RWPE2 (cell line): ENCODE measurements around the gene EVL.

Experiments
- ATAC-seq: fragments of 200-7000 bp; cut with Tn5 transposase; 3 replicates; pipeline ENCODE4 v1.9.1; 2021; ENCODE audit warnings: low read depth
- DNase-seq: peaks from one replicate; pipeline ENCODE4 v3.0.0-alpha.2; 2020; ENCODE audit warnings: low spot score
- H3K27ac ChIP-seq: fragments of 450-650 bp; 2 replicates; pipeline ENCODE4 v1.5.1; 2017; ENCODE audit warnings: mild to moderate bottlenecking; ENCODE audit not compliant: poor library complexity, severe bottlenecking
- H3K27me3 ChIP-seq: fragments of 250-450 bp; sonication (Bioruptor Pico); 2 replicates; pipeline ENCODE4 v1.5.1; 2021; ENCODE audit warnings: mild to moderate bottlenecking, moderate library complexity; ENCODE audit not compliant: insufficient read depth, poor library complexity, severe bottlenecking
- H3K36me3 ChIP-seq: fragments of 250-450 bp; sonication (Bioruptor Pico); 2 replicates; pipeline ENCODE4 v1.5.1; 2020; ENCODE audit warnings: low read depth, mild to moderate bottlenecking, moderate library complexity
- H3K4me1 ChIP-seq: fragments of 250-450 bp; sonication (Bioruptor Pico); 2 replicates; pipeline ENCODE4 v1.5.1; 2021; ENCODE audit warnings: mild to moderate bottlenecking, moderate library complexity; ENCODE audit not compliant: insufficient read depth, poor library complexity, severe bottlenecking
- H3K4me3 ChIP-seq: fragments of 250-450 bp; sonication (Bioruptor Pico); 2 replicates; pipeline ENCODE4 v1.5.1; 2021; ENCODE audit warnings: mild to moderate bottlenecking, moderate library complexity; ENCODE audit not compliant: severe bottlenecking
- H3K9me3 ChIP-seq: fragments of 250-450 bp; sonication (Bioruptor Pico); 2 replicates; pipeline ENCODE4 v1.5.1; 2021; ENCODE audit warnings: mild to moderate bottlenecking, moderate library complexity; ENCODE audit not compliant: severe bottlenecking
- CTCF ChIP-seq: fragments of 450-650 bp; IDR thresholded peaks from one replicate; pipeline ENCODE4 v1.5.1; 2017; ENCODE audit warnings: mild to moderate bottlenecking, moderate library complexity; ENCODE audit not compliant: poor library complexity, severe bottlenecking

EVL gene

GRCh38 chr14:100188392-100189030, 123.3 kb downstream of the EVL start:
- Histone ChIP-seq H3K27ac (no peak overlapping the region), H3K27me3 (no peaks in the 10 kb centered on the region), H3K4me3 (no peak overlapping the region), H3K4me1 (peaks cover 8% of the 10 kb centered on the region), H3K36me3 (no peaks in the 10 kb centered on the region), H3K9me3 (no peaks in the 10 kb centered on the region)
- no peak for ATAC-seq
- TF ChIP-seq CTCF, result no peak
- DNase-seq, result no peak

GRCh38 chr14:100190126-100190525, 124.9 kb downstream of the EVL start:
- Histone ChIP-seq H3K36me3 (no peaks in the 10 kb centered on the region), H3K9me3 (no peaks in the 10 kb centered on the region), H3K27ac (no peak overlapping the region), H3K27me3 (no peaks in the 10 kb centered on the region), H3K4me1 (peaks cover 9% of the 10 kb centered on the region), H3K4me3 (no peak overlapping the region)
- no peak for TF ChIP-seq CTCF
- DNase-seq, result no peak
- no peak for ATAC-seq

- TF ChIP-seq CTCF, result no peak
- Histone ChIP-seq H3K27ac (peak overlapping the region; percentile 63), H3K27me3 (no peaks in the 10 kb centered on the region), H3K4me3 (no peak overlapping the region), H3K9me3 (no peaks in the 10 kb centered on the region), H3K36me3 (no peaks in the 10 kb centered on the region), H3K4me1 (peaks cover 9% of the 10 kb centered on the region)
- ATAC-seq (no peak), DNase-seq (no peak)
Observed at GRCh38 chr14:100191584-100192249, 126.5 kb downstream of the EVL start.

- H3K4me3 ChIP-seq, result peak overlapping the region; percentile 26
- H3K4me1 ChIP-seq, result peaks cover 9% of the 10 kb centered on the region
- H3K27ac ChIP-seq, result peak overlapping the region; percentile 63
- no peaks in the 10 kb centered on the region for H3K27me3 ChIP-seq
- no peak for DNase-seq
- ATAC-seq, result no peak
- no peaks in the 10 kb centered on the region for H3K36me3 ChIP-seq
- H3K9me3 ChIP-seq, result no peaks in the 10 kb centered on the region
- no peak for TF ChIP-seq CTCF
Observed at GRCh38 chr14:100192250-100192671, 127.0 kb downstream of the EVL start.
